Muscle of leg (tissue), 11 donors: ENCODE data around the gene TUB. TPM values are rescaled to one million over a fixed set of nuclear protein-coding genes. Genes with fewer than 3 reads are reported as not detected.

ENCODE experiments used
- DNase-seq: peaks from one replicate; pipeline ENCODE4 v3.0.0; 2013
- H3K27ac ChIP-seq: one replicate; pipeline ENCODE4 v1.5.1; 2013; ENCODE audit warnings: mild to moderate bottlenecking, low read length, control low read depth
- H3K27me3 ChIP-seq: one replicate; pipeline ENCODE4 v1.6.1; 2013; ENCODE audit warnings: low read length; ENCODE audit not compliant: control insufficient read depth, insufficient read depth
- H3K36me3 ChIP-seq: one replicate; pipeline ENCODE4 v1.6.1; 2013; ENCODE audit warnings: low read length; ENCODE audit not compliant: control insufficient read depth, insufficient read depth
- H3K4me1 ChIP-seq: one replicate; pipeline ENCODE4 v1.6.1; 2013; ENCODE audit warnings: low read length; ENCODE audit not compliant: control insufficient read depth, insufficient read depth
- H3K4me3 ChIP-seq: one replicate; pipeline ENCODE4 v1.5.1; 2013; ENCODE audit warnings: low read length, control low read depth
- H3K9me3 ChIP-seq: replicated peaks from 2 replicates; pipeline ENCODE4 v1.6.1; 2013; ENCODE audit warnings: low read depth, low read length; ENCODE audit not compliant: control insufficient read depth
- WGBS: methylation state at CpG from one replicate; pipeline ENCODE4 v1.1.5; 2013; ENCODE audit warnings: missing lambda C conversion rate; ENCODE audit not compliant: insufficient coverage; 5-methylcytosine and 5-hydroxymethylcytosine counted together
- polyA plus RNA-seq, 8 donors: library from polyadenylated mRNA; unstranded; fragments of 120-200 nt; gene quantifications; one replicate each; pipeline versions ENCODE4 v1.2.1 to v1.2.3, GENCODE V29; 2013; ENCODE audit warnings: inconsistent platforms in 1 of 8, low replicate concordance in 1 of 8; ENCODE audit not compliant: insufficient read length in 8 of 8, insufficient read depth in 1 of 8
- total RNA-seq: library from RNA; stranded (reverse); fragments of 120-200 nt; gene quantifications from one replicate; pipeline ENCODE4 v1.2.4, GENCODE V29; 2013

Gene TUB
- total and polyA plus RNA-seq, 9 donors: 9.5 to 20.3 (median 15.4) TPM

- H3K27ac ChIP-seq: peak overlapping the region; percentile 67
- H3K4me1 ChIP-seq: peaks cover 26% of the 10 kb centered on the region
- peaks cover 18% of the 10 kb centered on the region for H3K27me3 ChIP-seq
- DNase-seq: no peak
- no peaks in the 10 kb centered on the region for H3K36me3 ChIP-seq
- H3K9me3 ChIP-seq: no peaks in the 10 kb centered on the region
- WGBS: 49% methylated on average over 13 of the region's 13 CpGs
- no peak overlapping the region for H3K4me3 ChIP-seq
Measured at GRCh38 chr11:8067929-8068575, 13.0 kb upstream of the TUB start.

- H3K27me3 ChIP-seq: peaks cover 21% of the 10 kb centered on the region
- H3K9me3 ChIP-seq: no peaks in the 10 kb centered on the region
- no peaks in the 10 kb centered on the region for H3K36me3 ChIP-seq
- H3K27ac ChIP-seq: peak overlapping the region; percentile 67
- WGBS: 14% methylated on average over 12 of the region's 15 CpGs
- no peak overlapping the region for H3K4me3 ChIP-seq
- H3K4me1 ChIP-seq: peaks cover 23% of the 10 kb centered on the region
- peak; percentile 85 for DNase-seq
Measured at GRCh38 chr11:8068605-8069221, 12.3 kb upstream of the TUB start.

DNA sequence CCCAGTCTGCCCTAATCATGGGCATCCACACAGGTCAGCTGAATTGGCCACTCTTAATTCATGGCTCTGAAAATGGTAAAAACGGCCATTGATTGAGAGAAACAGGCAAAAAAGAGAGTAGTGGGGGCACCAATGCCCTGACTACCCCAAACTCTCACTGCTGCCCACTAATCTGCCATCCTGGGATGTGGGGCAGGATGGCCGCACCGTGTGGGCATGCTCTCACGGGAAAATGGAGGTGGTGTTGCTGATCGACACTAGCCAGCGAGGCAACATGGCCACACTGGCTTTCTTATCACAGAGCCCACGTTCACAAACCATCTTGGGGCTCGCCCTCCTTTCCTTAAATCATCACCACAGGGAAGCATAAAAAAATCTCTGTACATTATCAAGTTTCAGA, 11.2 kb upstream of the TUB start:
- Histone ChIP-seq H3K36me3 (no peaks in the 10 kb centered on the region), H3K4me1 (peaks cover 23% of the 10 kb centered on the region), H3K27ac (no peak overlapping the region), H3K9me3 (no peaks in the 10 kb centered on the region), H3K4me3 (no peak overlapping the region), H3K27me3 (peaks cover 21% of the 10 kb centered on the region)
- WGBS: 76% methylated on average over 3 of the region's 8 CpGs
- no peak for DNase-seq

GRCh38 chr11:8070417-8071115, 10.4 kb upstream of the TUB start:
- Histone ChIP-seq H3K4me3 (no peak overlapping the region), H3K27me3 (peaks cover 21% of the 10 kb centered on the region), H3K27ac (no peak overlapping the region), H3K9me3 (no peaks in the 10 kb centered on the region), H3K36me3 (no peaks in the 10 kb centered on the region), H3K4me1 (peaks cover 23% of the 10 kb centered on the region)
- WGBS: no CpG with 5 or more reads among the region's 3 CpGs
- peak; percentile 57 for DNase-seq

DNA sequence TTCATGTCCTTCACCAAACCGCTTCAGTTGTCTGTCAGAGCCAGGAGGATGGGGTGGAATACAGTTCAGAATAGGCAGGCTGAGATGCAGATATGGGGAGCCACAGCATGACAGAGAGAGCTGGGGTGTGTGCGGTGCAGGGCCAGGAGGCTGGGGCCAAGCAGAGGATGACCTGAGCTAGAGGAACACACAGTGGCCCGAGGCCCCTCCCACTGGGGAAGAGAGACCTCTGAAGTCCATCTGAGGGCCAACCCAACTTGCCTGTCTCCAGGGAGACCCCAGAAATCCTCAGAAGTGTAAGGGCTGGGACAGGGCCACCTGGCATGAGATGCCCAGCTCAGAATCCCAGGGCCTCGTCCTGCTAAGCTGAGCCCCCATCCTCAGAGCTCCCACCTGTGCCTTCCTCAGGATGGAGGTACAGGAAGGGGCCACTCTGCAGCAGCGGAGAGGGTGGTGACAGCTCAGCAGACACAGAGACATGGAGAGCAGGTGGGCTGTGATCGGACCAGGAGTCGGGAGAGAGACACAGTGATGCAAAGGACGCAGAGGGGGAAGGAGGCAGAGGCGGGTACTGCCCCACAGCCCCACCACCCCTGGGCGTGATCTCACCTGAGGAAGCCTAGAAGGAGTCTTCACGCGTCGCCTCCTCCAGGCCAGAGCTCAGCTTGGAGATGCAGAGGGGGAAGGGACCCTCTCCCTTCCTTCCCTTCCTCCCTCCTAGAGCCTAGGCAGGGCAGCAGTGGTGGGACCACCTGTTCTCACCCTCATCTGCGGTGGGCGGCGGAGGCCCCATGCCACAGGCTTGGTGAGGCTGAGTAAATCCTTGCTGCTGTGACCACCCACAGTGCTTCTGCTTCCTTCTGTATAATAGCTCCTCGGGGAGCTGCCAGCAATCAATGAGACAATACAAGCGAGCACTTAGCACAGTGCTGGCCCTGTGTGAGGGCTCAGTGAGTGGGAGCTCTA, 9.1 kb upstream of the TUB start:
- Histone ChIP-seq H3K4me3 (no peak overlapping the region), H3K9me3 (no peaks in the 10 kb centered on the region), H3K36me3 (no peaks in the 10 kb centered on the region), H3K27ac (no peak overlapping the region), H3K4me1 (peaks cover 19% of the 10 kb centered on the region), H3K27me3 (peaks cover 15% of the 10 kb centered on the region)
- WGBS: 83% methylated on average over 4 of the region's 18 CpGs
- DNase-seq: no peak

DNA sequence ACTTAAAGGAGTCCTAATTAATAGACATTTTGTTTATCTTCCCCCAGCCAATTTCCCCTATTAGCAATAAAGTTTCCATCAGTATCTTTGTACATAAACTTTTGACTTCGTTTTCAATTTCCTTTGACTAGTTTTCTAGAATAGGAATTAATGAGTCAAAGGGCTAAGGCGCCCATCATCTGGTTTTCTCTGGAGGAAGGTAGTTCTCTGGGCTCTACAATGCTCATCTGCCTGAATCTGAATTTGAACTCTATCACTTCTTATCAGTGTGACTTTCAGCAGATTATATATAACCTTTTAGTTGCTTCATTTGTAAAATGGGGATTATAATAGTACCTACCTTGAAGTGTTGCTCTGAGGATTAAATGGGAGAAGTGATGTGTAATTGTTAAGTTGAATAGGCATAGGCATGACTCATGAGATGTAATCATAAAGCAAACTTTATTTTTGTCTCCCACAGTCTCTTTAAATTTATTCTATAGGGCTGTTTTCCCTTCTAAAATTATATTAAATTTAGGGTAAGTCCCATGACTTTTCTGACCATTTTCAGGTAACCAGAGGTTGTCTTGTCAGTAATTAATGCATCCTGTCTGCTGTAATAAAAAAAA, 5.8 kb upstream of the TUB start:
- DNase-seq: no peak
- whole genome bisulfite sequencing: no CpG with 5 or more reads among the region's 2 CpGs
- Histone ChIP-seq H3K27me3 (peaks cover 26% of the 10 kb centered on the region), H3K36me3 (no peaks in the 10 kb centered on the region), H3K4me1 (peaks cover under 1% of the 10 kb centered on the region), H3K27ac (no peak overlapping the region), H3K9me3 (no peaks in the 10 kb centered on the region), H3K4me3 (no peak overlapping the region)

DNA sequence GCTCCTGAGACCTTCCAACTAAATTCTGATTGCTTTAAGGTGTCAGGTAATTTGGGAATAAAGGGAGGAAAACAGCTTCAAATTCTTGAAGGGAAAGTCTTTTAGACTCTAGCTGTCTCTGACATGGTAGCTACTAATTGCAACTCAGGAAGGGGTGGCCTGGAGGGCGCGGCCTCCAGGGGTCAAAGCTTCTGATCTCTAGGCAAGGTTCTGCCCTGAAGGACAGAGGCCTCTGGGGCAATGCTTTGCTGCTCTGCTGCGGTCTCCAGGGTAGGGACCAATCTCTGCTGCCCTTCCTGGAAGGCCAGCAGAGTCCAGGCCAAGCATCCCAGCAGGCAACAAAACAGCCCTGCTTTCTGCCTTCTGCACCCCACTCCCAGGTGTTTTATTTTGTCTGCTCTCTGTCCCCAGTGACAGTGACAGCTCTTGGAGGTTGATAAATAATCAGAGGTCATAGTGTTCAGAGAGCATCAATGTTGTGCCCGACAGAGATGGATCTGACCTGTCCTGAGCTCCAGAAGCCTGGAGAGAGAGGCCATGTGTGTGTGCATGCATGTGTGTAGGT, 1.8 kb upstream of the TUB start:
- H3K4me3 ChIP-seq: no peak overlapping the region
- no peaks in the 10 kb centered on the region for H3K36me3 ChIP-seq
- peaks cover 28% of the 10 kb centered on the region for H3K4me1 ChIP-seq
- no peaks in the 10 kb centered on the region for H3K9me3 ChIP-seq
- H3K27ac ChIP-seq: no peak overlapping the region
- DNase-seq: no peak
- WGBS: 67% methylated on average over 4 of the region's 4 CpGs
- H3K27me3 ChIP-seq: peaks cover 27% of the 10 kb centered on the region

DNA sequence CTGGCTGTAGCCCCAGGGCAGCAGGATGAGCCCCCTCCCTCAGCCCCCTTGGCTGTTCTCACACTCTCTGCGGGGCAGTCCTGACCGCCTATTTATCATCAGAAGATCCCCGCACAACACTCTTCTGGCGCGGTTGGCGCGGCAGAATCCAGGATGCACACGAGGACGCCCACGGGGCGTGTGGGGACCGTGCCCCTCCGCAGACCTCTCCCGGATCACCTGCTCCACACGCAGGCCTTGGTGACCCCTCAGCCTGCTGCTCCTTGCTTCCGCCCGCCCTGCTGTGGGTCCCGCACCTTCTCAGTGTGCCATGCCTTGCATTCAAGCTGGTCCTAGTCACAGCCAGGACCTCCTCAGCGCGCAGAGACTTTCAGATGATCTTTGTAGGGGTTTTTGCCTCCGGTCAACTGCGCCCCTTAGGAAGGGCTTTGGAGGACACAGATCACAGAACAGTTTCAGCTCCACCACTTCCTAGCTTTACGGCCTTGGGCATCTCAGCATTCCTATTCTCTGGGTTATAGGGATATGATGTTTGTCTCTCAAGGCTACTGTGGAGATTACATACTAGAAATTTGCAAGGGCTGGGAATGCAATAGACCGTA, 841 bp upstream of the TUB start:
- Histone ChIP-seq H3K4me1 (peaks cover 31% of the 10 kb centered on the region), H3K9me3 (no peaks in the 10 kb centered on the region), H3K27ac (no peak overlapping the region), H3K4me3 (peak overlapping the region; percentile 47), H3K27me3 (peaks cover 27% of the 10 kb centered on the region), H3K36me3 (no peaks in the 10 kb centered on the region)
- WGBS: 83% methylated on average over 16 of the region's 24 CpGs
- no peak for DNase-seq

- H3K4me1 ChIP-seq: peaks cover 45% of the 10 kb centered on the region
- H3K27me3 ChIP-seq: peaks cover 24% of the 10 kb centered on the region
- H3K27ac ChIP-seq: peak overlapping the region; percentile 51
Measured at GRCh38 chr11:8081591-8082250, 710 bp downstream of the TUB start.

More at GRCh38 chr11:8081591-8082250, 710 bp downstream of the TUB start:
- H3K9me3 ChIP-seq: no peaks in the 10 kb centered on the region
- 5% methylated on average over 19 of the region's 24 CpGs for WGBS
- H3K36me3 ChIP-seq: no peaks in the 10 kb centered on the region
- peak; percentile 59 for DNase-seq
- H3K4me3 ChIP-seq: peak overlapping the region; percentile 63
